BLaER1 treated with 17β-estradiol and CSF1 and Interleukin-3, amounts not matched to agents 10 nM and 100 nM (cell line): ENCODE data around the gene RAP1A.
"Not testable (repeated sequence)": the region's sequence is repeated elsewhere in the genome, so short reads cannot be mapped to it uniquely, and the experiment has no call there.

Experiments
- H3K27ac ChIP-seq, 11 experiments: shearing (Covaris generic); formaldehyde crosslinking; 2 replicates each; pipeline ENCODE4 v1.8.1; 2022
- H3K27me3 ChIP-seq, 11 experiments: shearing (Covaris generic); formaldehyde crosslinking; 2 replicates each; pipeline ENCODE4 v1.8.1; 2022
- H3K36me3 ChIP-seq, 11 experiments: shearing (Covaris generic); formaldehyde crosslinking; 2 replicates each; pipeline ENCODE4 v1.8.1; 2022
- H3K4me1 ChIP-seq, 10 experiments: shearing (Covaris generic); formaldehyde crosslinking; 2 replicates each; pipeline ENCODE4 v1.8.1; 2022
- H3K4me2 ChIP-seq, 11 experiments: shearing (Covaris generic); formaldehyde crosslinking; 2 replicates each; pipeline ENCODE4 v1.8.1; 2022
- H3K4me3 ChIP-seq, 10 experiments: shearing (Covaris generic); formaldehyde crosslinking; 2 replicates each; pipeline ENCODE4 v1.8.1; 2022
- H3K9ac ChIP-seq, 11 experiments: shearing (Covaris generic); formaldehyde crosslinking; 2 replicates each; pipeline ENCODE4 v1.8.1; 2022
- H3K9me3 ChIP-seq, 11 experiments: shearing (Covaris generic); formaldehyde crosslinking; replicated peaks in 1 of 11; 2 replicates each; pipeline ENCODE4 v1.8.1; 2022
- H4K20me1 ChIP-seq, 11 experiments: shearing (Covaris generic); formaldehyde crosslinking; 2 replicates each; pipeline ENCODE4 v1.8.1; 2022
- Cebpa-rat ChIP-seq, 11 experiments: shearing (Covaris generic); IDR thresholded peaks; 2 replicates each; pipeline ENCODE4 v1.8.1; 2022

Gene RAP1A

DNA sequence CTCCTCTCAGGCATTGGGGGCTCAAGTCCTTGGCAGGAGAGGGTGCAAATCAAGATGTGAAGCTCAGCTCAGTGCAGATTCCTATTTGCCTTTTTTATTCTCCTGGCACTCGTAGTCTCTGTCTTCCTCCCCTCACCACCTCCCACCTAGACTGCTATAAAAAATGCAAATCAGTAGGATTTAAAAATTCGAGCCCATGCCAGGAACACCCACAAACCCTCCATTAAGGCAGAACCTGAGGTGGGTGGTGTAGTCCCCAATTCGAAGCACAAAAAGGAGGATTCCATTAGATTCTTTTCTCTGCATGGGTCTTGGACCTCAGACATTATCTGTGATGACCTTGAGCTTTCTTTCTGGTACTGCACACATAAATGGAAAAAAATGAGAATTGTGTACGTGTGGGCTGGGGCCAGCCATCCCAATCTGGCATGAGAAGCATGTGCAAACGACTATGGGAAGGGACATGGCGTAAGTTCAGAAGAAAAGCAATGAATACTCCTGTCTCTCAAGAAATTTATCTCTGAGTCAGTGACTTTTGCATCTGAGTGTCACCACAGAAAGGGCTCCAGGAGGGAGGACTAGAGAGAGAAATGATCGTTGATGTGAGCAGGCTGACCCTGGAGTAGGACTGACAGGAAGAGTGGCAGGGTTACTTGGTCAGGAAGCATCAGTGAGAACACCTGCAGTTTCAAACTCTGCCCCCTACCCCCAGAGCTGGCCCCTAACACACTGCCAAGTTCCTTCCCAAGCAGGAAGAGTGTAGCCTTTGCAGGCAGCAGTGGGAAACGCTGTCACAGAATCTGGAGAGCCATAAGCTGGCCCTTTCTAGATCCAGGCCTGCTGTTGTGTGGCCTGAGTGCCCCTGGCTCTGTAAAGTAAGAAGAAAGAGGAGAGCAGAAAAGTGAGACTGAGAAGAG, 117.9 kb downstream of the RAP1A start:
- Histone ChIP-seq H3K4me2 (peak overlapping the region; percentile 91 to 99 (median 95)), H3K4me3 (peak overlapping the region; percentile 57 to 73 (median 64)), H3K27me3 (peaks cover 29 to 58% (median 41%) of the 10 kb centered on the region in 11 experiments), H3K9me3 (no peaks in the 10 kb centered on the region), H3K9ac (peak overlapping the region; percentile 70 to 86 (median 78); a peak in 20 of 22 replicates), H3K27ac (peak overlapping the region in 7 of 11 experiments; percentile 65 to 84 (median 75); a peak in 8 of 22 replicates), H3K36me3 (no peaks in the 10 kb centered on the region), H3K4me1 (peaks cover 68 to 88% (median 80%) of the 10 kb centered on the region in 10 experiments), H4K20me1 (peaks cover 0 to 6% (median 0%) of the 10 kb centered on the region in 11 experiments; a peak in 1 of 22 replicates)
- no peak for TF ChIP-seq Cebpa-rat (IDR thresholded peaks at IDR 0.05)

DNA sequence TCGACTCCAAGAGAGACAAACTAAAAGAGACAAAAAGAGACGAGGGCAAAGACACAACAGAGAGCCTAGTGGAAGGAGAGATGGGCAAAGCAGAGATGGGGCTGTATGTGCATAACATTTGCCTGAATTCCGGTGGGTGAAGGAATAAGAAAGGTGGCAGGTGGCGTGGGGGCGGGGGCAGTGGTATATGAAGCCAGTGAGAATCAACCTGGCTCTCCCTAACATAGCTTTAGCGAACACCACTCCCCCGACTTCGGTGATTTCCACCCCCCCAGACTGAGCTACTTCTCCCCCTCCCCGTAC, 118.5 kb downstream of the RAP1A start:
- H3K4me1 ChIP-seq, result peaks cover 62 to 82% (median 74%) of the 10 kb centered on the region in 10 experiments
- peaks cover 32 to 62% (median 43%) of the 10 kb centered on the region in 11 experiments for H3K27me3 ChIP-seq
- H3K27ac ChIP-seq, result peak overlapping the region; percentile 58 to 84 (median 74); a peak in 18 of 22 replicates
- peak overlapping the region; percentile 70 to 86 (median 78) for H3K9ac ChIP-seq
- peak overlapping the region; percentile 57 to 73 (median 64) for H3K4me3 ChIP-seq
- TF ChIP-seq Cebpa-rat (IDR thresholded peaks at IDR 0.05), result no peak
- H4K20me1 ChIP-seq, result peaks cover 0 to 6% (median 0%) of the 10 kb centered on the region in 11 experiments; a peak in 1 of 22 replicates
- peak overlapping the region; percentile 91 to 99 (median 95) for H3K4me2 ChIP-seq
- no peaks in the 10 kb centered on the region for H3K36me3 ChIP-seq
- no peaks in the 10 kb centered on the region for H3K9me3 ChIP-seq

DNA sequence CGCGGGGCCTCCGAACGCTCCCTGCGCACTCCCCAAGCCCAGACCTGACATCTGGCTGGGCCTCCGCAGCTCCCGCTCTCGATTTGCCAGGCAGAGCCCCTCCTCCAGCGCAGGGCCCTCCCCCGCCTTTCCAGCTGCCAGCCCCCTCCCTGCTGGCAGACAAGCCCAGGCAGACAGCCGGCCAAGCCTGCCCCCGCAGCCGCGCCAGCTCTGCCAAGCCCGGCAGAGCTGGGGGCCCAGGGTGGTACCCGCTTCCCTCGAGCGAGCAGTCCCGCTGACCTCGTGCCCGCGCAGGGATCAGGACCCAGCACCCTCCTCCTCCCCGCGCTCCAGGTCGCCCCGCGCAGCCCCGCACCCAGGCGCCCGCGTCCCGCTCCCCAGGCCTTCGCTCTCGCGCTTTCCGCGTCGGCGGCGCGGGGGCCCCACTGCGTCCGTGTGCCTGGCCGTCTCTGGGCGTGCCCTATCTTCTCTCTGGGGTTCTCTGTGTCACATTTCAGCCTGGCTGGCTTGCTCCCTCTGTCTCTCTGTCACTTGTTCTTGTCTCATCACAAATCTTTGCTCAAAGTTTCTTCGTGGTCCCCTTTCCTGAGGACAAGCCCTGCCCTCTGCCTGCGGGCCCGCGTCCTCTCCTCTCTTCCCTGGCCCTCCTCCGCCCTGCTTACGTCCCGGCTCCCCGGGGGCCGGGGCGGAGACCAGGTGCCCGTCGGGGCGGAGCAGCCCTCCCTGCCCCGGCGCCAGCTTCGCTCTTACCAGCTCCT, 119.0 kb downstream of the RAP1A start:
- Histone ChIP-seq H4K20me1 (peaks cover 0 to 6% (median 0%) of the 10 kb centered on the region in 11 experiments; a peak in 1 of 22 replicates), H3K27me3 (peaks cover 32 to 62% (median 43%) of the 10 kb centered on the region in 11 experiments), H3K4me1 (peaks cover 57 to 82% (median 68%) of the 10 kb centered on the region in 10 experiments), H3K36me3 (no peaks in the 10 kb centered on the region), H3K4me3 (peak overlapping the region; percentile 57 to 73 (median 64)), H3K9me3 (no peaks in the 10 kb centered on the region), H3K9ac (peak overlapping the region; percentile 70 to 86 (median 78)), H3K27ac (peak overlapping the region; percentile 58 to 84 (median 74); a peak in 21 of 22 replicates), H3K4me2 (peak overlapping the region; percentile 91 to 99 (median 95))
- TF ChIP-seq Cebpa-rat (IDR thresholded peaks at IDR 0.05), result no peak

DNA sequence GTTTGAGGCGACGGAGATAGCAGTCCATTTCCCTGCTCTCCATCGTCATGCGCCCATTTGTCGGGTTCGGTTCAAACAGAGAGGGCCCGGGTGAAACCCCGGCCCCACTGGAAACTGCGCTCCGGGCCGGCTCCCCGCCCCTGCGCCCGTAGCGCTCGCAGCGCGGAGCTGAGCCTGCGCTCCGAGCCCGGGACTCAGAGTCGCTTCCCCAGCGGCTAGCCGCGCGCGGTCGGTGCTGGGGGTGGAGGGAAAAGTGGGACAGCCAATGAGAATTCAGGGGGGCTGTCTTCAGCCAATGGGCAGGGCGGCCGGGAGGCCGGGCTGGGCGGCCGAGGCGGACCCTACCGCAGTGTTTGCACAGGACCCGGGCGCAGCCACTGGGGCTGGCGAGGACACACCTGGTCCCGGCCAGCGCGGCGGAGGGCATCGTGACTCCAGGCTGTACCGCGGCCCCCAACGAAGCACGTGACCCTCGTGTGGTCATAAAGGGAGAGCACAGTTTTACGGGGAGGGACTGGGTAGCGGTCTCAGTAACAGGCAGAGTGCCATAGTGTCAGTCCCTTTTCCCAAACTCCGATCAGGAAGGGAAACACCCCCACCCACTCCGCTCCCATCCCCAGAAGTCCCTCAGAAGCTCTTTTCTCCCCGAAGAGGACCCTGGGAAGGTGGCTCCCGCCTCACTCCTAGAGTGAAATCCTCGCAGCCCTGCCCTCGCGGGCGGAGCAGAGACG, 119.8 kb downstream of the RAP1A start, which contains the start of gene INKA2:
Gene INKA2 (minus strand): TSS at position 202 of the 731 bp plus-strand sequence. CDS start 153 bp downstream, at position 49.
- Histone ChIP-seq H3K27ac (peak within 1 kb of the TSS; percentile 58 to 84 (median 74); a peak in 21 of 22 replicates), H3K4me1 (peaks cover 49 to 78% (median 63%) of the 10 kb centered on the region in 10 experiments)
- TF ChIP-seq Cebpa-rat (IDR thresholded peaks at IDR 0.05), result no peak

DNA sequence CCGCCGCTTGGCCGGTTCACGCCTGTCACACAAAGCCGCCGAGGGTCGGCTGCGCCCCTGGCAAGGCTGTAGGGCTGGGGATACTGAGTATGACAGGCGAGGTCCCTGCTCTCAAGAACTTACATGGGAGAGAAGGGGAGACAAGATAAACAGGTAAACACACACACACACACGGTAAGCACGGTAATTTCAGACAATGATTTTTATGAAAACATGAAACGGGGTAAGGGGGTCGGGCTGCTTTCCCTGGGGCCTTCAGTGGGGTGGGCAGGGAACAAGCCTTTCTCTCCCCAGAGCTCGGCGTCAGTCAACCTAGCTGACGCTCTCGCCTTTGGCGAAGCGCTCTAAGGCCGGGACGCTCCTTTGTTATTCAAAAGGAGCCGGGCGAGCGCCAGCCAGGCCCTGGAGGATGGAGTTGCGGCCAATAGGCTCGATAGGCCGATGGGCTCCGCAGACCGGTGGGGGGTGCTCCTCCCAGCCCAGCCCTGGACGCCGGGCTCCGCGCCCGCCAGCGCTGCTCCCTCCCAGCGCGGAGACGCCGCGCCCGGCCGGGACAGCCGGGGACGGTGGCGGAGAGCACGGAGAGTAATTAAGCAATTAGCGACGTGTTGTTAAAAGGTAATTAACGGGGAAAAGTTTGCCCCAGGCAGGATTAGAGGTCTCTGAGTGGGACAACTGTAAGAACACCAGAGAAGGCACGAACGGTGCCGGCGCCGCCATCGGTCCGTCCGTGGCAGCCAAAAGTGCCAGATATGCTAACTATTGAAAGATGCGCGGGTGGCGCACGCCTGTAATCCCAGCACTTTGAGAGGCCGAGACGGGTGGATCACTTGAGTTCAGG, 120.6 kb downstream of the RAP1A start:
- H3K9me3 ChIP-seq, result no peaks in the 10 kb centered on the region
- H3K36me3 ChIP-seq, result no peaks in the 10 kb centered on the region
- peak overlapping the region; percentile 91 to 99 (median 95) for H3K4me2 ChIP-seq
- peak overlapping the region in 6 of 11 experiments; percentile 65 to 84 (median 75); a peak in 7 of 22 replicates for H3K27ac ChIP-seq
- H3K4me3 ChIP-seq, result peak overlapping the region; percentile 57 to 73 (median 64)
- peaks cover 42 to 71% (median 56%) of the 10 kb centered on the region in 10 experiments for H3K4me1 ChIP-seq
- TF ChIP-seq Cebpa-rat (IDR thresholded peaks at IDR 0.05), result no peak
- peaks cover 0 to 6% (median 0%) of the 10 kb centered on the region in 11 experiments; a peak in 1 of 22 replicates for H4K20me1 ChIP-seq
- H3K27me3 ChIP-seq, result peaks cover 32 to 62% (median 43%) of the 10 kb centered on the region in 11 experiments
- H3K9ac ChIP-seq, result peak overlapping the region; percentile 70 to 86 (median 78); a peak in 21 of 22 replicates

More for the DNA sequence above, 119.8 kb downstream of the RAP1A start, which contains the start of gene INKA2:
- Histone ChIP-seq H3K9me3 (no peaks in the 10 kb centered on the region), H3K4me3 (peak within 1 kb of the TSS; percentile 57 to 73 (median 64)), H3K4me2 (peak within 1 kb of the TSS; percentile 91 to 99 (median 95)), H3K27me3 (peaks cover 32 to 62% (median 43%) of the 10 kb centered on the region in 11 experiments), H4K20me1 (peaks cover 0 to 6% (median 0%) of the 10 kb centered on the region in 11 experiments; a peak in 1 of 22 replicates), H3K9ac (peak within 1 kb of the TSS; percentile 70 to 86 (median 78)), H3K36me3 (no peaks in the 10 kb centered on the region)

DNA sequence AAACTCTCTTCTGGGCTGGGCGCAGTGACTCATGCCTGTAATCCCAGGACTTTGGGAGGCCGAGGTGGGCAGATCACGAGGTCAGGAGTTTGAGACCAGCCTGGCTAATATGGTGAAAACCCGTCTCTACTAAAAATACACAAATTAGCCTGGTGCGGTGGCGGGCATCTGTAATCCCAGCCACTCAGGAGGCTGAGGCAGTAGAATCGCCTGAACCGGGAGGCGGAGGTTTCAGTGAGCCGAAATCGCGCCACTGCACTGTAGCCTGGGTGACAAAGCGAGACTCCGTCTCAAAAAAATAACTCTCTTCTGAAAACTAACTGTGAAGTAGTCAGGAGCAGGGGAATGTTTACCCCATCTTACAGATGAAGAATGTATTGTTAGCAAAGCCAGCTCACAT, 122.7 kb downstream of the RAP1A start:
- Histone ChIP-seq H3K4me1 (peaks cover 20 to 57% (median 37%) of the 10 kb centered on the region in 10 experiments), H3K27me3 (peaks cover 32 to 56% (median 43%) of the 10 kb centered on the region in 11 experiments)
- not testable (repeated sequence) for H3K9me3 ChIP-seq, H3K4me2 ChIP-seq, H4K20me1 ChIP-seq, H3K27ac ChIP-seq, H3K36me3 ChIP-seq, H3K4me3 ChIP-seq, H3K9ac ChIP-seq

DNA sequence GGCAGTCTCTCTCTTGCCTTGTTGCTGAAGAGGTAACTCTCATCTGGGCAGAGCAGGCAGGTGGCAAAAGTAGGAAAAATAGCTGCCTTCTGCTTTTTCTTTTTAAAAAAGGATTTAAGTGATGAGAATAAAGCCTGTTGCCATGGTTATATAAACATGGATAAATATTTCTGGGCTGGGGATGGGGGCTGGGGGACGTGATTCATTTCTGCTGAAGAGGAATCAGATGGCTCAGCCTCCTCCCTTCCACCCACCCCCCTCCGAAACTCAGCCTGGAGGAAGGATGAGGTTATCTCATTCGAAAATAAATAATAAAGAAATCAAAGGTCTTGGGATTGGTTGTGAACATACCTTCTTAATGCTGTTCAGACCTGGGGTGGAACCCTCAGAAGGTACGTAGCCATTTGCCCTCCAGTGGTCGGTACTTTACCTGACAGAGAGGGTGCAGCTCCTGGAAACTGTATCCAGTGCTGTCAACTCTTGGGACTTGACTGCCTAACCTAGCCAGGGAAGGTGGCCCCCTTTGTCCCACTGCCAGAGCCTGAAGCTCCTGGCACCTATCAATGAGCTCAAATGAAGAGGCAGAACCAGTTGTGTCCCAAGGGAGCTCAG, 123.5 kb downstream of the RAP1A start:
- H3K4me2 ChIP-seq, result peak overlapping the region in 6 of 11 experiments; percentile 18 to 46 (median 34); a peak in 7 of 22 replicates
- no peak for TF ChIP-seq Cebpa-rat (IDR thresholded peaks at IDR 0.05)
- H3K4me3 ChIP-seq, result no peak overlapping the region
- H3K36me3 ChIP-seq, result no peaks in the 10 kb centered on the region
- H3K9me3 ChIP-seq, result no peaks in the 10 kb centered on the region
- H3K9ac ChIP-seq, result no peak overlapping the region
- H3K27me3 ChIP-seq, result peaks cover 32 to 49% (median 43%) of the 10 kb centered on the region in 11 experiments
- H4K20me1 ChIP-seq, result peaks cover 0 to 6% (median 0%) of the 10 kb centered on the region in 11 experiments; a peak in 1 of 22 replicates
- peaks cover 14 to 57% (median 37%) of the 10 kb centered on the region in 10 experiments for H3K4me1 ChIP-seq
- H3K27ac ChIP-seq, result no peak overlapping the region
